Activated CD8-positive, alpha-beta memory T cell treated with anti-CD3 and anti-CD28 coated beads, Interleukin-2, amount 10 ng/mL, durations not matched to agents 7 days and 5 days (primary cell): Measurements from ENCODE around the gene CIDEC. TPM values are rescaled to one million over a fixed set of nuclear protein-coding genes. Genes with fewer than 3 reads are reported as not detected.
A peak's percentile ranks its signal among the peaks of the same experiment; 100 is the strongest.
"Not testable (repeated sequence)": the region's sequence is repeated elsewhere in the genome, so short reads cannot be mapped to it uniquely, and the experiment has no call there.

Experiments used
- ATAC-seq: fragments of 150-1000 bp; cut with Tn5 transposase; one replicate; pipeline ENCODE4 v1.10.0; 2021; ENCODE audit warnings: moderate library complexity
- CTCF ChIA-PET: fragments of 350-600 bp; sonication (Branson Sonifier 250); formaldehyde crosslinking; loops from one replicate; lab custom pipeline; 2021; ENCODE audit warnings: antibody characterized with exemption; lab: Charles Lee
- DNase-seq: peaks from one replicate; pipeline ENCODE4 v3.0.0-alpha.2; 2020
- H3K27ac Mint-ChIP-seq: one replicate; pipeline ENCODE4 v1.8.0; 2021; ENCODE audit warnings: mild to moderate bottlenecking, mixed read lengths
- H3K27me3 Mint-ChIP-seq: one replicate; pipeline ENCODE4 v1.8.0; 2021; ENCODE audit warnings: mixed read lengths
- H3K36me3 Mint-ChIP-seq: one replicate; pipeline ENCODE4 v1.8.0; 2021; ENCODE audit warnings: mild to moderate bottlenecking, mixed read lengths
- H3K4me1 Mint-ChIP-seq: one replicate; pipeline ENCODE4 v1.8.0; 2021; ENCODE audit warnings: mixed read lengths
- H3K4me3 Mint-ChIP-seq: one replicate; pipeline ENCODE4 v1.8.0; 2021; ENCODE audit warnings: mild to moderate bottlenecking, moderate library complexity, mixed read lengths
- H3K9me3 Mint-ChIP-seq: one replicate; pipeline ENCODE4 v1.8.0; 2022; ENCODE audit warnings: low read depth, mixed read lengths
- total RNA-seq, 2 experiments: library from RNA; stranded (reverse); gene quantifications; one replicate each; pipeline ENCODE4 v1.2.3, GENCODE V29; 2021

CIDEC gene
- total RNA-seq, 2 experiments from 2014 or later, result not detected

- ATAC-seq, result peak; percentile 18
- H3K27ac Mint-ChIP-seq, result no peak overlapping the region
- no peaks in the 10 kb centered on the region for H3K36me3 Mint-ChIP-seq
- no peaks in the 10 kb centered on the region for H3K9me3 Mint-ChIP-seq
- CTCF ChIA-PET, result interaction anchor here (0.7 to 3.4 kb wide), 11 partner anchors 9 to 432 kb away, joined by 3 to 18 read pairs (median 3); partner anchors contain the start of genes CRELD1, IL17RE and JAGN1
- no peak for DNase-seq
- peaks cover 16% of the 10 kb centered on the region for H3K27me3 Mint-ChIP-seq
- H3K4me1 Mint-ChIP-seq, result peaks cover 25% of the 10 kb centered on the region
- no peak overlapping the region for H3K4me3 Mint-ChIP-seq
Observed at GRCh38 chr3:9912294-9912935, 32.4 kb upstream of the CIDEC start.

- ATAC-seq (no peak), DNase-seq (no peak)
- Mint-ChIP-seq H3K4me1 (peaks cover 25% of the 10 kb centered on the region), H3K4me3 (no peak overlapping the region), H3K9me3 (no peaks in the 10 kb centered on the region), H3K36me3 (no peaks in the 10 kb centered on the region), H3K27ac (no peak overlapping the region), H3K27me3 (peaks cover 16% of the 10 kb centered on the region)
- CTCF ChIA-PET, result interaction anchor here (0.8 to 3.4 kb wide), 6 partner anchors 9 to 21 kb away, joined by 3 to 18 read pairs (median 4); partner anchors contain the start of genes CRELD1 and JAGN1
Observed at GRCh38 chr3:9911863-9912262, 31.8 kb upstream of the CIDEC start.

- H3K9me3 Mint-ChIP-seq, result no peaks in the 10 kb centered on the region
- H3K27me3 Mint-ChIP-seq, result peaks cover 9% of the 10 kb centered on the region
- no peak for DNase-seq
- no peak overlapping the region for H3K4me3 Mint-ChIP-seq
- no peaks in the 10 kb centered on the region for H3K36me3 Mint-ChIP-seq
- CTCF ChIA-PET, result no interaction called here
- H3K27ac Mint-ChIP-seq, result no peak overlapping the region
- peaks cover 15% of the 10 kb centered on the region for H3K4me1 Mint-ChIP-seq
- ATAC-seq, result no peak
Observed at GRCh38 chr3:9909221-9910013, 29.4 kb upstream of the CIDEC start.

- CTCF ChIA-PET, result no interaction called here
- Mint-ChIP-seq H3K4me1 (peaks cover 20% of the 10 kb centered on the region), H3K27ac (no peak overlapping the region), H3K4me3 (no peak overlapping the region), H3K36me3 (no peaks in the 10 kb centered on the region), H3K9me3 (no peaks in the 10 kb centered on the region), H3K27me3 (peaks cover 9% of the 10 kb centered on the region)
- DNase-seq (no peak), ATAC-seq (no peak)
Observed at GRCh38 chr3:9908286-9908685, 28.2 kb upstream of the CIDEC start.

GRCh38 chr3:9906480-9906879 lies 26.4 kb upstream of the CIDEC start:
- Mint-ChIP-seq H3K27ac (no peak overlapping the region), H3K27me3 (peaks cover 5% of the 10 kb centered on the region), H3K36me3 (no peaks in the 10 kb centered on the region), H3K9me3 (no peaks in the 10 kb centered on the region), H3K4me3 (no peak overlapping the region), H3K4me1 (peaks cover 25% of the 10 kb centered on the region)
- DNase-seq (no peak), ATAC-seq (no peak)
- CTCF ChIA-PET, result interaction anchor here (1.0 kb wide), 1 partner anchor 15 kb away, joined by 4 read pairs; no protein-coding TSS in a partner anchor

- no peak for DNase-seq
- CTCF ChIA-PET, result interaction anchor here (1.7 to 3.7 kb wide), 2 partner anchors 10 to 29 kb away, joined by 3 to 16 read pairs; partner anchors contain the start of gene CRELD1
- Mint-ChIP-seq H3K36me3 (no peaks in the 10 kb centered on the region), H3K4me3 (no peak overlapping the region), H3K4me1 (peaks cover 25% of the 10 kb centered on the region), H3K9me3 (no peaks in the 10 kb centered on the region), H3K27ac (no peak overlapping the region), H3K27me3 (no peaks in the 10 kb centered on the region)
- ATAC-seq, result no peak
Observed at GRCh38 chr3:9903904-9904303, 23.9 kb upstream of the CIDEC start.

GRCh38 chr3:9903238-9903624 lies 23.2 kb upstream of the CIDEC start:
- Mint-ChIP-seq H3K4me1 (peaks cover 25% of the 10 kb centered on the region), H3K27me3 (no peaks in the 10 kb centered on the region), H3K27ac (no peak overlapping the region), H3K36me3 (no peaks in the 10 kb centered on the region), H3K9me3 (no peaks in the 10 kb centered on the region), H3K4me3 (no peak overlapping the region)
- no peak for DNase-seq
- ATAC-seq, result peak; percentile 41
- CTCF ChIA-PET, result interaction anchor here (0.9 to 3.7 kb wide), 3 partner anchors 10 to 29 kb away, joined by 3 to 16 read pairs (median 3); partner anchors contain the start of gene CRELD1

- Mint-ChIP-seq H3K4me3 (no peak within 1 kb of the TSS), H3K27ac (peak within 1 kb of the TSS; percentile 25), H3K36me3 (no peaks in the 10 kb centered on the region), H3K9me3 (no peaks in the 10 kb centered on the region), H3K4me1 (peaks cover 25% of the 10 kb centered on the region), H3K27me3 (no peaks in the 10 kb centered on the region)
- DNase-seq (no peak), ATAC-seq (peak; percentile 50)
- CTCF ChIA-PET, result interaction anchor here (0.9 to 3.7 kb wide), 5 partner anchors 9 to 62 kb away, joined by 3 to 16 read pairs (median 3); partner anchors contain the start of gene CRELD1
Observed at GRCh38 chr3:9902372-9903237, 22.6 kb upstream of the CIDEC start, which contains the start of gene IL17RE. TSS of gene IL17RE (plus strand) at chr3:9902848. CDS start at chr3:9902933, 85 bp downstream.

GRCh38 chr3:9901967-9902366 lies 21.9 kb upstream of the CIDEC start:
- Mint-ChIP-seq H3K9me3 (no peaks in the 10 kb centered on the region), H3K4me3 (no peak overlapping the region), H3K4me1 (peaks cover 25% of the 10 kb centered on the region), H3K36me3 (no peaks in the 10 kb centered on the region), H3K27ac (peak overlapping the region; percentile 25), H3K27me3 (no peaks in the 10 kb centered on the region)
- peak; percentile 69 for ATAC-seq
- CTCF ChIA-PET, result interaction anchor here (0.9 to 3.7 kb wide), 4 partner anchors 10 to 61 kb away, joined by 3 to 16 read pairs (median 4); partner anchors contain the start of gene CRELD1
- peak; percentile 59 for DNase-seq

GRCh38 chr3:9900965-9901415 lies 20.9 kb upstream of the CIDEC start:
- H3K36me3 Mint-ChIP-seq, ATAC-seq, H3K27ac Mint-ChIP-seq, DNase-seq, H3K27me3 Mint-ChIP-seq, H3K4me3 Mint-ChIP-seq, H3K9me3 Mint-ChIP-seq: not testable (repeated sequence)
- CTCF ChIA-PET, result interaction anchor here (0.9 to 3.7 kb wide), 4 partner anchors 11 to 52 kb away, joined by 3 to 16 read pairs (median 3); partner anchors contain the start of gene CRELD1
- peaks cover 25% of the 10 kb centered on the region for H3K4me1 Mint-ChIP-seq

- Mint-ChIP-seq H3K36me3 (peaks cover 6% of the 10 kb centered on the region), H3K4me1 (peaks cover 31% of the 10 kb centered on the region), H3K4me3 (no peak overlapping the region), H3K27ac (no peak overlapping the region), H3K27me3 (no peaks in the 10 kb centered on the region), H3K9me3 (no peaks in the 10 kb centered on the region)
- ATAC-seq, result no peak
- DNase-seq, result no peak
- CTCF ChIA-PET, result interaction anchor here (1.1 kb wide), 1 partner anchor 13 kb away, joined by 3 read pairs; no protein-coding TSS in a partner anchor
Observed at GRCh38 chr3:9899289-9899791, 19.3 kb upstream of the CIDEC start.

- DNase-seq, result no peak
Observed at GRCh38 chr3:9898467-9899241, 18.6 kb upstream of the CIDEC start.

More at GRCh38 chr3:9898467-9899241, 18.6 kb upstream of the CIDEC start:
- H3K27me3 Mint-ChIP-seq, result no peaks in the 10 kb centered on the region
- H3K36me3 Mint-ChIP-seq, result peaks cover 13% of the 10 kb centered on the region
- CTCF ChIA-PET, result interaction anchor here (1.2 kb wide), 1 partner anchor 13 kb away, joined by 3 read pairs; no protein-coding TSS in a partner anchor
- peaks cover 37% of the 10 kb centered on the region for H3K4me1 Mint-ChIP-seq
- no peak overlapping the region for H3K27ac Mint-ChIP-seq
- no peak overlapping the region for H3K4me3 Mint-ChIP-seq
- ATAC-seq, result no peak
- H3K9me3 Mint-ChIP-seq, result no peaks in the 10 kb centered on the region
